Heart left ventricle (tissue), 13 donors: ENCODE measurements around the gene SNTA1.
"Not testable (repeated sequence)": the region's sequence is repeated elsewhere in the genome, so short reads cannot be mapped to it uniquely, and the experiment has no call there.

Source experiments
- POLR2A ChIP-seq, 2 donors: fragments of 450-650 bp; IDR thresholded peaks; one replicate each; pipeline ENCODE4 v1.6.1; 2017; ENCODE audit warnings: antibody characterized with exemption in 2 of 2, mild to moderate bottlenecking in 2 of 2, moderate library complexity in 2 of 2
- TF ChIP-seq, protein P1 (sequence below), 12 donors: fragments of 200-600 bp; sonication (generic) in 4 of 12; IDR thresholded peaks; one replicate each; pipeline versions ENCODE4 v1.5.0 to v1.8.0; 2018 to 2022; ENCODE audit warnings: antibody characterized with exemption in 12 of 12, mild to moderate bottlenecking in 5 of 12
- donor health status: ischemic (EF 13 %, LVEDD 7.1; RV severe dilation, severe dysfunction).
- donor health status: DM: no; HTN: yes; CAD: no.
- donor health status: DM: no; HTN: no; CAD: no.
- donor health status: ischemic (EF 25% LVEDD 6.9; RV normal size, moderate dysfunction).
- donor health status: ischemic (EF 25% LVEDD 5.7; RV mildly dilated, moderate dysfunction).
- donor health status: ischemic (EF 35%, LVEDD 5.7; RV mildly dilated, moderate dysfunction).
- donor health status: nonischemic (EF 11% LVEDD 7.7; RV severe dilation, severe dysfunction).
- donor health status: DM: yes; HTN: yes; CAD: no.
- donor health status: PGD.
- donor health status: ischemic (EF 29% LVEDD 5.4; RV normal size, mild dysfunction).
- donor health status: nonischemic (EF 23%, LVEDD 6.1; RV moderate dilation, normal function).

DNA sequence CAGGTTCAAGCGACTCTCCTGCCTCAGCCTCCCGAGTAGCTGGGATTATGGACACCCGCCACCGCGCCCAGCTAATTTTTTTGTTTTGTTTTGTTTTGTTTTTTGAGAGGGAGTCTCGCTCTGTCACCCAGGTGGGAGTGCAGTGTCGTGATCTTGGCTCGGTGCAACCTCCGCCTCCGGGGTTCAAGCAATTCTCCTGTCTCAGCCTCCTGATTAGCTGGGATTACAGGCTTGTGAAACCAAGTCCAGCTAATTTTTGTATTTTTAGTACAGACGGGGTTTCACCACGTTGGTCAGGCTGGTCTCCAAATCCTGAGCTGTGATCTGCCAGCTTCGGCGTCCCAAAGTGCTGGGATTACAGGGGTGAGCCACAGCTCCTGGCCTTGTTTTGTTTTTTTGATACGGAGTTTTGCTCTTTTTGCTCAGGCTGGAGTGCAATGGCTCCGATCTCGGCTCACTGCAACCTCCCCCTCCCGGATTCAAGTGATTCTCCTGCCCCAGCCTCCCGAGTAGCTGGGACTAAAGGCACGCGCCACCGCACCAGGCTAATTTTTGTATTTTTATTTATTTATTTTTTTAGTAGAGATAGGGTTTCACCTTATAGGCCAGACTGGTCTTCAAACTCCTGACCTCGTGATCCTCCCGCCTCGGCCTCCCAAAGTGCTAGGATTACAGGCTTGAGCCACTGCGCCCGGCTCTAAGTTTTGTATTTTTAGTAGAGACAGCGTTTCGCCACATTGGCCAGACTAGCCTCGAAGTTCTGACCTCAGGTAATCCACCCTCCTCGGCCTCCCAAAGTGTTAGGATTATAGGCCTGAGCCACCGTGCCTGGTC, 45.3 kb upstream of the SNTA1 start:
- TF ChIP-seq POLR2A (IDR thresholded peaks at IDR 0.05) = not testable (repeated sequence)
- TF ChIP-seq, protein P1, sequence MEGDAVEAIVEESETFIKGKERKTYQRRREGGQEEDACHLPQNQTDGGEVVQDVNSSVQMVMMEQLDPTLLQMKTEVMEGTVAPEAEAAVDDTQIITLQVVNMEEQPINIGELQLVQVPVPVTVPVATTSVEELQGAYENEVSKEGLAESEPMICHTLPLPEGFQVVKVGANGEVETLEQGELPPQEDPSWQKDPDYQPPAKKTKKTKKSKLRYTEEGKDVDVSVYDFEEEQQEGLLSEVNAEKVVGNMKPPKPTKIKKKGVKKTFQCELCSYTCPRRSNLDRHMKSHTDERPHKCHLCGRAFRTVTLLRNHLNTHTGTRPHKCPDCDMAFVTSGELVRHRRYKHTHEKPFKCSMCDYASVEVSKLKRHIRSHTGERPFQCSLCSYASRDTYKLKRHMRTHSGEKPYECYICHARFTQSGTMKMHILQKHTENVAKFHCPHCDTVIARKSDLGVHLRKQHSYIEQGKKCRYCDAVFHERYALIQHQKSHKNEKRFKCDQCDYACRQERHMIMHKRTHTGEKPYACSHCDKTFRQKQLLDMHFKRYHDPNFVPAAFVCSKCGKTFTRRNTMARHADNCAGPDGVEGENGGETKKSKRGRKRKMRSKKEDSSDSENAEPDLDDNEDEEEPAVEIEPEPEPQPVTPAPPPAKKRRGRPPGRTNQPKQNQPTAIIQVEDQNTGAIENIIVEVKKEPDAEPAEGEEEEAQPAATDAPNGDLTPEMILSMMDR (IDR thresholded peaks at IDR 0.05) = not testable (repeated sequence)
